B cell (primary cell): ENCODE data around the gene ADAMTSL1. TPM values are rescaled to one million over a fixed set of nuclear protein-coding genes. Genes with fewer than 3 reads are reported as not detected.

Experiments used
- ATAC-seq: fragments of 200-7000 bp; cut with Tn5 transposase; one replicate; pipeline ENCODE4 v1.10.0; 2021; ENCODE audit warnings: low read depth, mild to moderate bottlenecking, moderate number of reproducible peaks, moderate library complexity
- CTCF ChIA-PET: fragments of 350-600 bp; sonication (Branson Sonifier 250); formaldehyde crosslinking; loops from one replicate; lab custom pipeline; 2021; ENCODE audit warnings: antibody characterized with exemption, inconsistent platforms; lab: Charles Lee
- POLR2A ChIA-PET: fragments of 350-600 bp; sonication (Branson Sonifier 250); formaldehyde crosslinking; loops from one replicate; lab custom pipeline; 2021; ENCODE audit warnings: antibody characterized with exemption; lab: Charles Lee
- DNase-seq: peaks from one replicate; pipeline ENCODE4 v3.0.0; 2013
- H2AFZ ChIP-seq: 2 replicates; pipeline ENCODE4 v1.6.1; 2012; ENCODE audit warnings: mild to moderate bottlenecking, low read depth, low read length; ENCODE audit not compliant: insufficient read depth, poor library complexity, severe bottlenecking
- H3K27ac ChIP-seq, 2 donors: 1 replicate in 1 of 2; 2 replicates in 1 of 2; pipeline ENCODE4 v1.5.1; 2012 to 2013; ENCODE audit warnings: low read length in 2 of 2, mild to moderate bottlenecking in 2 of 2, moderate library complexity in 1 of 2
- H3K27me3 ChIP-seq, 4 experiments: fragments of 200-600 bp in 1 of 4; sonication (generic) in 1 of 4; replicated peaks in 1 of 4; 1 replicate in 2 of 4; 2 replicates in 2 of 4; pipeline versions ENCODE4 v1.6.1 to v1.7.0; 2013 to 2016; ENCODE audit warnings: low read length in 3 of 4, mild to moderate bottlenecking in 2 of 4, mixed read lengths in 1 of 4, moderate library complexity in 1 of 4; ENCODE audit not compliant: insufficient read depth in 4 of 4, control insufficient read depth in 3 of 4; ENCODE audit errors: control extremely low read depth in 1 of 4
- H3K36me3 ChIP-seq, 2 experiments: replicated peaks in 1 of 2; 1 replicate in 1 of 2; 2 replicates in 1 of 2; pipeline versions ENCODE4 v1.6.1 to v1.7.1; 2013; ENCODE audit warnings: low read length in 1 of 2; ENCODE audit not compliant: insufficient read depth in 2 of 2, control insufficient read depth in 1 of 2; ENCODE audit errors: control extremely low read depth in 1 of 2, extremely low read depth in 1 of 2
- H3K4me1 ChIP-seq, 2 donors: fragments of 200-600 bp in 1 of 2; sonication (generic) in 1 of 2; 1 replicate in 1 of 2; 2 replicates in 1 of 2; pipeline versions ENCODE4 v1.5.1 to v1.6.1; 2013 to 2017; ENCODE audit warnings: low read length in 2 of 2; ENCODE audit not compliant: control insufficient read depth in 2 of 2, insufficient read depth in 2 of 2
- H3K4me2 ChIP-seq: replicated peaks from 2 replicates; pipeline ENCODE3; 2012; ENCODE audit warnings: mild to moderate bottlenecking, low read depth, low read length; ENCODE audit not compliant: poor library complexity, severe bottlenecking
- H3K4me3 ChIP-seq, 5 experiments: fragments of 200-600 bp in 1 of 5; sonication (generic) in 1 of 5; 1 replicate in 3 of 5; 2 replicates in 2 of 5; pipeline versions ENCODE4 v1.5.1 to v1.7.0; 2011 to 2016; ENCODE audit warnings: low read length in 4 of 5, mild to moderate bottlenecking in 4 of 5, low read depth in 2 of 5, control low read depth in 1 of 5, moderate library complexity in 1 of 5; ENCODE audit not compliant: insufficient read depth in 1 of 5; ENCODE audit errors: control extremely low read depth in 1 of 5, extremely low read depth in 1 of 5
- H3K79me2 ChIP-seq: fragments of 200-600 bp; sonication (generic); one replicate; pipeline ENCODE4 v1.6.0; 2016; ENCODE audit warnings: low read length; ENCODE audit not compliant: control insufficient read depth, insufficient read depth
- H3K9ac ChIP-seq: fragments of 200-600 bp; sonication (generic); 2 replicates; pipeline ENCODE4 v1.6.1; 2017; ENCODE audit warnings: mild to moderate bottlenecking, low read length, moderate library complexity
- H3K9me3 ChIP-seq, 3 donors: one replicate each; pipeline versions ENCODE4 v1.6.1 to v1.7.1; 2013; ENCODE audit warnings: low read length in 2 of 3; ENCODE audit not compliant: control insufficient read depth in 2 of 3, insufficient read depth in 1 of 3; ENCODE audit errors: control extremely low read depth in 1 of 3
- H4K20me1 ChIP-seq: 2 replicates; pipeline ENCODE4 v1.6.0; 2012; ENCODE audit warnings: mild to moderate bottlenecking, low read length; ENCODE audit not compliant: insufficient read depth, control insufficient read depth, poor library complexity, severe bottlenecking
- H3K27ac Mint-ChIP-seq: one replicate; pipeline ENCODE4 v1.8.0; 2021; ENCODE audit warnings: mixed read lengths
- H3K27me3 Mint-ChIP-seq: one replicate; pipeline ENCODE4 v1.8.0; 2021; ENCODE audit warnings: mixed read lengths
- H3K4me1 Mint-ChIP-seq: one replicate; pipeline ENCODE4 v1.8.0; 2021; ENCODE audit warnings: mixed read lengths
- H3K4me3 Mint-ChIP-seq: one replicate; pipeline ENCODE4 v1.8.0; 2021; ENCODE audit warnings: mixed read lengths
- H3K9me3 Mint-ChIP-seq: one replicate; pipeline ENCODE4 v1.8.0; 2022; ENCODE audit warnings: mixed read lengths; ENCODE audit not compliant: insufficient read depth
- CTCF ChIP-seq: fragments of 200-600 bp; IDR thresholded peaks from one replicate; pipeline ENCODE4 v1.8.0; 2022; ENCODE audit warnings: antibody characterized with exemption, mild to moderate bottlenecking
- EZH2 ChIP-seq: IDR thresholded peaks from 2 replicates; pipeline ENCODE4 v1.6.1; 2012; ENCODE audit warnings: borderline replicate concordance, low read depth, mild to moderate bottlenecking, moderate library complexity, low read length; ENCODE audit not compliant: insufficient read depth, poor library complexity, severe bottlenecking
- WGBS: methylation state at CpG from one replicate; pipeline ENCODE4 v1.1.5; 2013; ENCODE audit warnings: missing lambda C conversion rate; ENCODE audit not compliant: insufficient coverage; 5-methylcytosine and 5-hydroxymethylcytosine counted together
- intact Hi-C: fragments of 100-400 bp; cut with micrococcal nuclease; formaldehyde crosslinking; loops from one replicate; pipeline ENCODE4 v1.10.0; 2022
- polyA plus RNA-seq: library from polyadenylated mRNA; depleted of rRNA; stranded (reverse); fragments of >200 nt; gene quantifications from 2 replicates; pipeline ENCODE4 v1.2.3, GENCODE V29; 2012
- total RNA-seq, 2 donors: library from RNA; stranded (reverse); fragments of 120-200 nt in 1 of 2; gene quantifications; 1 replicate in 1 of 2; 2 replicates in 1 of 2; pipeline versions ENCODE4 v1.2.3 to v1.2.4, GENCODE V29; 2013 to 2022

ADAMTSL1 gene
- total and polyA plus RNA-seq, 2 donors (not counting 1 experiment from before 2014, with no cell fraction given): not detected

- H3K27ac ChIP-seq: no peak overlapping the region
- TF ChIP-seq CTCF (no peak), EZH2 (no peak)
- no peaks in the 10 kb centered on the region for H4K20me1 ChIP-seq
- H2AFZ ChIP-seq: no peak overlapping the region
- no peak overlapping the region for H3K4me2 ChIP-seq
- peaks cover 7% of the 10 kb centered on the region for H3K9me3 Mint-ChIP-seq
- CTCF ChIA-PET: no interaction called here
- H3K4me1 ChIP-seq: no peaks in the 10 kb centered on the region
- no peaks in the 10 kb centered on the region for H3K4me1 Mint-ChIP-seq
- no peaks in the 10 kb centered on the region for H3K27me3 ChIP-seq
- H3K27me3 Mint-ChIP-seq: peaks cover 4% of the 10 kb centered on the region
- POLR2A ChIA-PET: no interaction called here
- DNase-seq: no peak
- ATAC-seq: no peak
- H3K9ac ChIP-seq: no peak overlapping the region
- no peak overlapping the region for H3K4me3 ChIP-seq
- H3K79me2 ChIP-seq: no peaks in the 10 kb centered on the region
- H3K27ac Mint-ChIP-seq: no peak overlapping the region
- no peak overlapping the region for H3K4me3 Mint-ChIP-seq
- no peaks in the 10 kb centered on the region for H3K36me3 ChIP-seq
- 100% methylated on average over 2 of the region's 2 CpGs for WGBS
- intact Hi-C loops: no loop called here
- peaks cover 0 to 12% (median 6%) of the 10 kb centered on the region in 3 donors for H3K9me3 ChIP-seq
Observed at GRCh38 chr9:18896531-18897179, 422.7 kb downstream of the ADAMTSL1 start.

GRCh38 chr9:18903450-18903849 is 429.5 kb downstream of the ADAMTSL1 start:
- Histone ChIP-seq H3K27ac (no peak overlapping the region), H3K4me1 (no peaks in the 10 kb centered on the region), H3K27me3 (no peaks in the 10 kb centered on the region), H3K4me2 (no peak overlapping the region), H4K20me1 (no peaks in the 10 kb centered on the region), H3K36me3 (no peaks in the 10 kb centered on the region), H3K4me3 (no peak overlapping the region), H3K79me2 (no peaks in the 10 kb centered on the region), H3K9me3 (peaks cover 0 to 6% (median 5%) of the 10 kb centered on the region in 3 donors), H2AFZ (no peak overlapping the region), H3K9ac (no peak overlapping the region)
- intact Hi-C loops: no loop called here
- DNase-seq (no peak), ATAC-seq (no peak)
- ChIA-PET CTCF (no interaction called here), POLR2A (no interaction called here)
- WGBS: 100% methylated on average over 1 of the region's 2 CpGs
- Mint-ChIP-seq H3K4me3 (no peak overlapping the region), H3K4me1 (no peaks in the 10 kb centered on the region), H3K9me3 (peaks cover 11% of the 10 kb centered on the region), H3K27me3 (no peaks in the 10 kb centered on the region), H3K27ac (no peak overlapping the region)
- no peak for TF ChIP-seq EZH2
- TF ChIP-seq CTCF: no peak
